ENCODE results near the gene ADAMTSL1. TPM values are rescaled to one million over a fixed set of nuclear protein-coding genes. Genes with fewer than 3 reads are reported as not detected.

ADAMTSL1 gene
- total RNA-seq, 2 experiments from 2014 or later: not detected

DNA sequence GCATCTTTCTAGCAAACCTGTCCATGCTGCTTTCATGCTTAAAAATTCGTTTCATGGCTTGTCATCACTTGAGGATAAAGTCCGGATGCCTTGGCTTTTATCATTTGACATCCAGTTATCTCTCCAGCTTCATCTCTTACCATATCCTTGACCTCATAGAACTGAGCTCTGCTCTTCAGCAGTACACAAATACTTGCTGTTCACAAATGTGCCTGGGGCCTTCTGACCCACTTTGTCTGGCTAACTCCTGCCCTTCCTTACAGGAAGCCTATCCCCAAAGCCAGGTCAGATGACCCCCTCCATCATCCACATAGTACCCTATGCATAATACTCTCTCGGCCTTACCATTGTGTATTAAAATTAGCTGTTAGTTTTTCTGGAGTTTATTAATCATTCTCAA lies 310.0 kb downstream of the ADAMTSL1 start:
- H3K4me2 ChIP-seq (ENCODE audit: low read length): no peak overlapping the region
- no peak overlapping the region for H3K4me3 ChIP-seq (ENCODE audit: low read depth, low read length, poor library complexity, severe bottlenecking)
- H3K79me2 ChIP-seq (ENCODE audit: insufficient read depth, low read depth, low read length): no peaks in the 10 kb centered on the region
- no peaks in the 10 kb centered on the region for H3K9me3 ChIP-seq (ENCODE audit: low read length)
- no peaks in the 10 kb centered on the region for H3K9me2 ChIP-seq (ENCODE audit: insufficient read depth, low read length)
- H3K4me1 ChIP-seq (ENCODE audit: insufficient read depth, low read length, poor library complexity, severe bottlenecking): no peaks in the 10 kb centered on the region
- no peaks in the 10 kb centered on the region for H4K20me1 ChIP-seq (ENCODE audit: insufficient read depth, low read length)
- ChIA-PET POLR2A (interaction anchor here (1.0 kb wide), 1 partner anchor 19 kb away, joined by 4 read pairs; no protein-coding TSS in a partner anchor), CTCF (ENCODE audit: unreplicated experiment) (no interaction called here)
- BruUV-seq (replicated peaks): no TSS peak
- no peaks in the 10 kb centered on the region for H3K36me3 ChIP-seq (ENCODE audit: insufficient read depth, low read length)
- no peak overlapping the region for H2AFZ ChIP-seq (ENCODE audit: low read length)
- no peak overlapping the region for H3K27ac ChIP-seq (ENCODE audit: low read depth, low read length, poor library complexity, severe bottlenecking)
- intact Hi-C loops (cut with micrococcal nuclease; ENCODE audit: unreplicated experiment): no loop called here
- no peak for TF ChIP-seq CTCF (conservative IDR thresholded peaks at IDR 0.05; ENCODE audit: low read length)
- no peak for TF ChIP-seq EZH2phosphoT487 (IDR thresholded peaks at IDR 0.05; ENCODE audit: borderline replicate concordance, low read depth, low read length)
- no peak for DNase-seq (ENCODE audit: low spot score)

DNA sequence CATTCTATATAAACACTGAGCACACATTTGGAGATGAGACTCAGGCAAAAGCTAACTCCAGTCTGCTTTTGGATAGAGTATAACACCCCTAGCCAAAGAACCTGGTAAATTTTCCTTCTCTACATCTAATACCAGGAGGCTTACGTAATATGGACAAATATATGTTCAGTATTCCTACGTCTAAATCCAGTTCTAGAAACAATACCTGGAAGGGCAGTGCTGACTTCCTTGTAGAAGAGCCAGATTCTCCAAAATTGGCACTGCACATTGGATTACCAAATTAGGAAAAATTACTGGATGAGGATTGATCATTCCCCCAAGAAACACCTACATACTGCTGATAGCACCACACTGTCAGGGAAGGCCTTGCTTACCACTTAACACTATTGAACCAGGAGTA lies 311.7 kb downstream of the ADAMTSL1 start:
- Histone ChIP-seq H3K9me2 (ENCODE audit: insufficient read depth, low read length) (no peaks in the 10 kb centered on the region), H4K20me1 (ENCODE audit: insufficient read depth, low read length) (no peaks in the 10 kb centered on the region), H2AFZ (ENCODE audit: low read length) (no peak overlapping the region), H3K4me1 (ENCODE audit: insufficient read depth, low read length, poor library complexity, severe bottlenecking) (no peaks in the 10 kb centered on the region), H3K27ac (ENCODE audit: low read depth, low read length, poor library complexity, severe bottlenecking) (no peak overlapping the region), H3K36me3 (ENCODE audit: insufficient read depth, low read length) (no peaks in the 10 kb centered on the region), H3K9me3 (ENCODE audit: low read length) (no peaks in the 10 kb centered on the region), H3K4me3 (ENCODE audit: low read depth, low read length, poor library complexity, severe bottlenecking) (no peak overlapping the region), H3K4me2 (ENCODE audit: low read length) (no peak overlapping the region), H3K79me2 (ENCODE audit: insufficient read depth, low read depth, low read length) (no peaks in the 10 kb centered on the region)
- no peak for DNase-seq (ENCODE audit: low spot score)
- ChIA-PET CTCF (ENCODE audit: unreplicated experiment) (no interaction called here), POLR2A (interaction anchor here (0.6 kb wide), 1 partner anchor 846 kb away, joined by 3 read pairs; no protein-coding TSS in a partner anchor)
- TF ChIP-seq EZH2phosphoT487 (IDR thresholded peaks at IDR 0.05; ENCODE audit: borderline replicate concordance, low read depth, low read length): no peak
- TF ChIP-seq CTCF (conservative IDR thresholded peaks at IDR 0.05; ENCODE audit: low read length): no peak
- intact Hi-C loops (cut with micrococcal nuclease; ENCODE audit: unreplicated experiment): no loop called here
- no TSS peak for BruUV-seq (replicated peaks)

DNA sequence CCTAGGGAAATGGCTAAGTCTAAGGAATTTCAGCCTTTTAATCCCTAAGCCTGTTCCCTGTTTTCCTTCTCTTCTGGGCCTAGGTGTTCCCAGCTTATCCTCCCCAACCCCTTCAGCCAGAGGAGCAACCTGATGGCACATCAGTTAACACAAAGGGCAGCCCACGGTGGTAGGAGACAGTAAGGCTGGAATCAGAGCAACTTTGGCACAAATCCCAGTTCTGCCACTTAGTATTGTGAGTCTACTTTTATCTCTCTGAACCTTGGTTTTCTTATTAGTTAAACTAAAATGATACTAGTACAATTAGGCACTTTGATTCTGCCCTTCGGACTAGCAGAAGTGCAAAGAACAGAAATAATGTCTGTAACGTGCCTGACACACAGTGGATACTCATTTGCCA lies 312.2 kb downstream of the ADAMTSL1 start:
- intact Hi-C loops (cut with micrococcal nuclease; ENCODE audit: unreplicated experiment): no loop called here
- no peaks in the 10 kb centered on the region for H3K9me2 ChIP-seq (ENCODE audit: insufficient read depth, low read length)
- H4K20me1 ChIP-seq (ENCODE audit: insufficient read depth, low read length): no peaks in the 10 kb centered on the region
- no TSS peak for BruUV-seq (replicated peaks)
- H3K4me1 ChIP-seq (ENCODE audit: insufficient read depth, low read length, poor library complexity, severe bottlenecking): no peaks in the 10 kb centered on the region
- DNase-seq (ENCODE audit: low spot score): no peak
- H3K4me3 ChIP-seq (ENCODE audit: low read depth, low read length, poor library complexity, severe bottlenecking): no peak overlapping the region
- no peak overlapping the region for H2AFZ ChIP-seq (ENCODE audit: low read length)
- TF ChIP-seq EZH2phosphoT487 (IDR thresholded peaks at IDR 0.05; ENCODE audit: borderline replicate concordance, low read depth, low read length): no peak
- ChIA-PET POLR2A (no interaction called here), CTCF (ENCODE audit: unreplicated experiment) (no interaction called here)
- no peak overlapping the region for H3K4me2 ChIP-seq (ENCODE audit: low read length)
- H3K27ac ChIP-seq (ENCODE audit: low read depth, low read length, poor library complexity, severe bottlenecking): no peak overlapping the region
- H3K79me2 ChIP-seq (ENCODE audit: insufficient read depth, low read depth, low read length): no peaks in the 10 kb centered on the region
- H3K36me3 ChIP-seq (ENCODE audit: insufficient read depth, low read length): no peaks in the 10 kb centered on the region
- H3K9me3 ChIP-seq (ENCODE audit: low read length): no peaks in the 10 kb centered on the region
